AG10803 (cell line): ENCODE data around the gene MMP27.
"Not testable (repeated sequence)": the region's sequence is repeated elsewhere in the genome, so short reads cannot be mapped to it uniquely, and the experiment has no call there.

ENCODE experiments used
- DNase-seq: peaks from one replicate; pipeline ENCODE4 v3.0.0; 2010; ENCODE audit warnings: low read depth
- H3K4me3 ChIP-seq: 2 replicates; pipeline ENCODE4 v1.5.1; 2011; ENCODE audit warnings: mild to moderate bottlenecking, low read length, control low read depth
- TF ChIP-seq, protein P1 (sequence below): conservative IDR thresholded peaks from 2 replicates; pipeline ENCODE4 v1.5.1; 2011; ENCODE audit warnings: mild to moderate bottlenecking, low read length, control low read depth, inconsistent platforms

MMP27 gene, protein sequence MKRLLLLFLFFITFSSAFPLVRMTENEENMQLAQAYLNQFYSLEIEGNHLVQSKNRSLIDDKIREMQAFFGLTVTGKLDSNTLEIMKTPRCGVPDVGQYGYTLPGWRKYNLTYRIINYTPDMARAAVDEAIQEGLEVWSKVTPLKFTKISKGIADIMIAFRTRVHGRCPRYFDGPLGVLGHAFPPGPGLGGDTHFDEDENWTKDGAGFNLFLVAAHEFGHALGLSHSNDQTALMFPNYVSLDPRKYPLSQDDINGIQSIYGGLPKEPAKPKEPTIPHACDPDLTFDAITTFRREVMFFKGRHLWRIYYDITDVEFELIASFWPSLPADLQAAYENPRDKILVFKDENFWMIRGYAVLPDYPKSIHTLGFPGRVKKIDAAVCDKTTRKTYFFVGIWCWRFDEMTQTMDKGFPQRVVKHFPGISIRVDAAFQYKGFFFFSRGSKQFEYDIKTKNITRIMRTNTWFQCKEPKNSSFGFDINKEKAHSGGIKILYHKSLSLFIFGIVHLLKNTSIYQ

DNA sequence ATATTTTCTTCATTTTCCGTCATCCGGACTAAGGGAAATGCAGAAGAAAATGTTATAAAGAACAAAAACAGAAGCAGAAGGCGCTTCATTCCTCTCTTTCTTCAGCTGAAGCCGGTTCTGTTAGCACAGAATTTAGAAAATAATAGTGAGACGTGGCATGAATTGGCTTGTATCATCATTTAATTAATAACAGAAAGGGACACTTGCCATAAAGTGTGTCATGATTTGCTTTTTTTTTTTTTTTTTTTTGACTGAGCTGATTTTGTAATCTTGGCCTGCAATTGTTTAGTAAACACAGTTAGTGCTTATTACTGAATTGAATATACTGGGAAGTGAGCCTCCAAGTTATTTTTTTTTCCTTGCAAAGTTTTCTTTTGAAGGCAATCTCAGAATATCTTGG lies at the start of gene MMP27:
MMP27 (minus strand) TSS at position 144 of the 400 bp plus-strand sequence; CDS start at position 89, 55 bp downstream.
- DNase-seq = peak; percentile 48
- TF ChIP-seq, protein P1, sequence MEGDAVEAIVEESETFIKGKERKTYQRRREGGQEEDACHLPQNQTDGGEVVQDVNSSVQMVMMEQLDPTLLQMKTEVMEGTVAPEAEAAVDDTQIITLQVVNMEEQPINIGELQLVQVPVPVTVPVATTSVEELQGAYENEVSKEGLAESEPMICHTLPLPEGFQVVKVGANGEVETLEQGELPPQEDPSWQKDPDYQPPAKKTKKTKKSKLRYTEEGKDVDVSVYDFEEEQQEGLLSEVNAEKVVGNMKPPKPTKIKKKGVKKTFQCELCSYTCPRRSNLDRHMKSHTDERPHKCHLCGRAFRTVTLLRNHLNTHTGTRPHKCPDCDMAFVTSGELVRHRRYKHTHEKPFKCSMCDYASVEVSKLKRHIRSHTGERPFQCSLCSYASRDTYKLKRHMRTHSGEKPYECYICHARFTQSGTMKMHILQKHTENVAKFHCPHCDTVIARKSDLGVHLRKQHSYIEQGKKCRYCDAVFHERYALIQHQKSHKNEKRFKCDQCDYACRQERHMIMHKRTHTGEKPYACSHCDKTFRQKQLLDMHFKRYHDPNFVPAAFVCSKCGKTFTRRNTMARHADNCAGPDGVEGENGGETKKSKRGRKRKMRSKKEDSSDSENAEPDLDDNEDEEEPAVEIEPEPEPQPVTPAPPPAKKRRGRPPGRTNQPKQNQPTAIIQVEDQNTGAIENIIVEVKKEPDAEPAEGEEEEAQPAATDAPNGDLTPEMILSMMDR = no peak

DNA sequence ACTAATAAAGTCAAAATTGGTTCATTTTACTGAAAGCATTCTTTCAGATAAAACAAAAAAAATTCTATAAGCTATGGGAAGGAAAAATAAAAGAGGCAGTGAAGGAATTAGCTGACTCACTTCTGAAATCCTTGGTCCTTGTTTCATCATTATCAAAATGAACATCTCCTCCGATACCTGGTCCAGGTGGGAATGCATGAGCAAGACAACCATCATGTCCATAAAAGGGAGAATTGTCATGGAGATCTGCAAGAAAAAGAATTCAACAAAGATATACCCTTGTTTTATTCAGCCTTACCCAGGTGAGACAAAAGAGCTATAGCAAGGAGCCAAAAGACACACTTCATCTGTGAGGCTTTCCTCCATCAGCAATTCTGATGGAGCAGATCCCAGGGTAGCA lies 47.7 kb upstream of the MMP27 start:
- no peak overlapping the region for H3K4me3 ChIP-seq
- DNase-seq = no peak
- TF ChIP-seq, protein P1 = no peak

More for the DNA sequence above, at the start of gene MMP27:
- peak within 1 kb of the TSS; percentile 29 for H3K4me3 ChIP-seq

DNA sequence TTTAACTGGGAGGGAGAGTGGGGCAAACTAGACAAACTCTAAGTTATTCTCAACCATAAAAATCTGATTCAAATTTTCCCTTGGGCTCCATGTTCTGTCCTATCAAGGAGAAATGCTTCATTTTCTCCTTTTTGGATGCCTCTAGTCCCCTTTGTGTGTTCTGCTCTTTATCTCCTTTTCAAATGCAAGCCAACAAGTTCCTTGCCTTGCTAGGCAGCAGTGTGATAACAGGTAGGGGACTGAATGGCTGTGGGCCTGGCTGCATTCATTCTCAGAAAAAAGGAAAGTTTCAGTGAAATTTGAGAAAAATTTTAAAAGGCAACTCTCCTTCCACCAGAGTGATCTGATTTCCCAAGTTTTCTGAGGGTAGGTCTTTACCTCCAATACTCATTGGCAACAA lies 46.1 kb upstream of the MMP27 start:
- no peak for DNase-seq
- H3K4me3 ChIP-seq = no peak overlapping the region
- TF ChIP-seq, protein P1 = no peak

DNA sequence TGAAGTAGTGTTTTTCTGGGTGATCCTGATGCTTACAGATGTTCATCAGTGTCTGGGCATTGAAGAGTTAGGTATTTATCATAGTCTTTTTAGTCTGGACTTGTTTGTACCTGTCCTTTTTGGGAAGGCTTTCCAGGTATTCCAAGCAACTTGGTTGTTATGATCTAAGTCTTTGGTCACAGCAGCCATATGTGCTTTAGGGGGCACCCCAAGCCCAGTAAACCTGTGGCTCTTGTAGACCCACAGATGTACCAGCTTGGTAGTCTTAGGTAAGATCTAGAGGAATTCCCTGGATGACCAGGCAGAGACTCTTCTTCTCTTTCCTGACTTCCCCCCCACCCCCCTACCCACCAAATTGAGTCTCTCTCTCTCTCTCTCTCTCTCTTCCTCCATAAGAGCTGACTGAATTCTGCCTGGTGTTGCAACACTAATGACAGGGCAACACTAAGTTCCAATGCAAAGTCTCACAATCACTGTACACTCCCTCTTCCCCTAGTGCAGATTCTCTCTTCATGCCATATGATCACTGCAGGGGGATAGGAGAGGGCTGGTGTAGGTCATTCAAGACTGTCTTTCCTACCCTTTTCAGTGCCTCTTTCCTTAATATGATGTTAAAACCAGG lies 43.6 kb upstream of the MMP27 start:
- no peak overlapping the region for H3K4me3 ChIP-seq
- no peak for DNase-seq
- TF ChIP-seq, protein P1 = no peak

DNA sequence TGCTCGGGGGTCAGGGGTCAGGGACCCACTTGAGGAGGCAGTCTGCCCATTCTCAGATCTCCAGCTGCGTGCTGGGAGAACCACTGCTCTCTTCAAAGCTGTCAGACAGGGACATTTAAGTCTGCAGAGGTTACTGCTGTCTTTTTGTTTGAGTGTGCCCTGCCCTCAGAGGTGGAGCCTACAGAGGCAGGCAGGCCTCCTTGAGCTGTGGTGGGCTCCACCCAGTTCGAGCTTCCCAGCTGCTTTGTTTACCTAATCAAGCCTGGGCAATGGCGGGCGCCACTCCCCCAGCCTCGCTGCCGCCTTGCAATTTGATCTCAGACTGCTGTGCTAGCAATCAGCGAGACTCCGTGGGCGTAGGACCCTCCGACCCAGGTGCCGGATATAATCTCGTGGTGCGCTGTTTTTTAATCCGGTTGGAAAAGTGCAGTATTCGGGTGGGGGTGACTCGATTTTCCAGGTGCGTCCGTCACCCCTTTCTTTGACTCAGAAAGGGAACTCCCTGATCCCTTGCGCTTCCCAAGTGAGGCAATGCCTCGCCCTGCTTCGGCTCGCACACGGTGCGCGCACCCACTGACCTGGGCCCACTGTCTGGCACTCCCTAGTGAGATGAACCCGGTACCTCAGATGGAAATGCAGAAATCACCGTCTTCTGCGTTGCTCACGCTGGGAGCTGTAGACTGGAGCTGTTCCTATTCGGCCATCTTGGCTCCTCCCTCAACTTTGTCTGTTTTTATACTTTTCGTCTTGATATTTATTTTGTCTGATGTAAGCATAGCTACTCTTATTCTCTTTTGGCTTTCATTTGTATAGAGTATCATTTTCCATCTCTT lies 41.4 kb upstream of the MMP27 start:
- H3K4me3 ChIP-seq, DNase-seq: not testable (repeated sequence)

DNA sequence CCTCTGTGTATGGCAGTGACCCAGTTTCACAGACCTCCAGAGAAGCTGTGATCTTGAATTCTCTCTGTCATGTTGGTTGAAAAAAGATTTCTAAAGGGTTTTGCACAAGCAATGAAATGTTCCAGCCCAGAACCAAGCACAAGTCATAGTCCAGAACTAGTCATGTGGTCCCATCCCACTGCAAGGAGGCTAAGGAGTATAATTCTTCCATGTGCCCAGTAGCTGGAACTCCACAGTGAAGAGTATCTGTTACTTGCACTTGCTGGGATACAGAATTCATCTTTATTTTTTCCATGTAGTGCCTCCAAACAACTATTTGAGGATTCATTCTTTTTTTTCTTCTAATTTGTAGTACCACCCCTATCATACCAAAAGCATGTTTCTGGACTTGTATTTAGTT lies 29.1 kb upstream of the MMP27 start:
- DNase-seq = peak; percentile 9
- TF ChIP-seq, protein P1 = no peak; the same call in 1 of the 2 replicates
- no peak overlapping the region for H3K4me3 ChIP-seq

DNA sequence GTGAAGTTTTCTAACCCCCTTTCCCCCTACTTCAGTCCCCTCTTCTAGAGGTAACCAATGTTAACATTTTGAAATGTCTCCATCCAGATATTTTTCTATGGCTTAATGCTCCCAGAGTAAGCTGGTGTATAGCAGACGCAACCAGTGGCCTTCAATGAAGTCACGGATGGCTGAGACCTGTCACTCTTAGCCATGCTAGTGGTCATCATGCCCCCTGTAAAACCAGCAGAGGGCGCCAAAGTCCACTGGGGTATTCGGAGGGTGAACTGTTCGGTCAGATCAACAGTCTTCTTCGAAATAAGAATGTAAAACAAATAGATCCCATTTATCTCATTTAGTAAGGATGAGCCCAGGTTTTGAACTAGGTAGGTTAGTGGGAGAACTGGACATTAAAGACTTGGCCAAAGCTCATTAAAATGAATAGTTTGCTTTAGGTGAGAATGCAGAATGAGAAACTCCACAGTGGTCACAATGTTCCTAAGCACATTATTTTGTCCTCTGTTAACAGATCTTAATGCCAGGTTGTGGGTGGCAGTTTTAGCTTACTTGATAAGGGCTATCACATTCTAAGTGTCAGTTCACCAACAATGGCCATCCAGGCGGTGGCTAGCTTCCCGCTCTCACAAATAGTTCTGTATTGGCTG lies 27.8 kb upstream of the MMP27 start:
- DNase-seq = peak; percentile 49

DNA sequence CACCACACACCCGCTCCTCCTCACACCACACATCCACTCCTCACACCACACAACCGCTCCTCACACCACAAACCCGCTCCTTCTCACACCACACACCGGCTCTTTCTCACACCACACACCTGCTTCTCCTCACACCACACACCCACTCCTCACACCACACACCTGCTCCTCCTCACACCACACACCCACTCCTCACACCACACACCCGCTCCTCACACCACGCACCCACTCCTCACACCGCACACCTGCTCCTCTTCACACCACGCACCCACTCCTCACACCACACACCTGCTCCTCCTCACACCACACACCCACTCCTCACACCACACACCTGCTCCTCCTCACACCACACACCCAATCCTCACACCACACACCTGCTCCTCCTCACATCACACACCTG lies 25.4 kb upstream of the MMP27 start:
- DNase-seq, H3K4me3 ChIP-seq: not testable (repeated sequence)

More for the DNA sequence above, 27.8 kb upstream of the MMP27 start:
- no peak overlapping the region for H3K4me3 ChIP-seq
- TF ChIP-seq, protein P1 = peak; percentile 87
